MM.1S (cell line): Measurements from ENCODE around the gene OTUD4.

Source experiments
- CTCF ChIP-seq: fragments of 300-600 bp; sonication (generic); IDR thresholded peaks from 2 replicates; pipeline ENCODE4 v1.5.1; 2016; ENCODE audit warnings: antibody characterized with exemption, low read length, mixed read lengths
- EZH2phosphoT487 ChIP-seq: fragments of 300-600 bp; sonication (generic); IDR thresholded peaks from 2 replicates; pipeline ENCODE4 v1.6.1; 2018; ENCODE audit warnings: antibody characterized with exemption, low read length

GRCh38 chr4:145183581-145183980, 3.2 kb upstream of the OTUD4 start:
- TF ChIP-seq EZH2phosphoT487 = no peak
- no peak for TF ChIP-seq CTCF
